ENCODE data around the gene MAP2. TPM values are rescaled to one million over a fixed set of nuclear protein-coding genes. Genes with fewer than 3 reads are reported as not detected.

MAP2 gene
- total RNA-seq, 1 experiment from 2014 or later: 7.4 TPM

- TF ChIP-seq CTCF (IDR thresholded peaks at IDR 0.05 in 2 of 3, conservative IDR thresholded peaks at IDR 0.05 in 1 of 3; ENCODE audit: borderline replicate concordance in 1 of 3, insufficient read depth in 1 of 3, low read depth in 2 of 3, low read length in 2 of 3) (no peak), TCF7L2 (IDR thresholded peaks at IDR 0.05; ENCODE audit: borderline replicate concordance, extremely low read depth, insufficient read depth, insufficient read length) (no peak), YY1 (IDR thresholded peaks at IDR 0.05; ENCODE audit: extremely low read depth, insufficient replicate concordance, low read depth, low read length) (no peak), SP1 (IDR thresholded peaks at IDR 0.05; ENCODE audit: low read depth) (no peak), JUND (IDR thresholded peaks at IDR 0.05) (no peak)
Measured at GRCh38 chr2:209653134-209653533, 229.3 kb downstream of the MAP2 start (continued).

GRCh38 chr2:209661286-209661894, 237.5 kb downstream of the MAP2 start:
- CTCF ChIA-PET: no interaction called here
- POLR2A ChIA-PET: no interaction called here
- Histone ChIP-seq H3K36me3 (ENCODE audit: control insufficient read depth in 1 of 2, insufficient read depth in 2 of 2, low read length in 2 of 2) (no peaks in the 10 kb centered on the region), H3K79me2 (ENCODE audit: insufficient read depth, low read length) (no peaks in the 10 kb centered on the region), H3K9ac (ENCODE audit: low read length) (no peak overlapping the region), H4K20me1 (ENCODE audit: insufficient read depth) (no peaks in the 10 kb centered on the region), H3K27me3 (ENCODE audit: insufficient read depth, low read length) (no peaks in the 10 kb centered on the region), H2AFZ (ENCODE audit: low read depth, low read length, poor library complexity, severe bottlenecking) (no peak overlapping the region), H3K4me1 (ENCODE audit: control insufficient read depth in 1 of 2, insufficient read depth in 2 of 2, low read length in 2 of 2) (peaks cover 0 to 13% of the 10 kb centered on the region in 2 experiments; a peak in 2 of 4 replicates), H3K4me3 (replicated peaks in 1 of 2; ENCODE audit: low read depth in 1 of 2, low read length in 2 of 2) (no peak overlapping the region), H3K9me2 (ENCODE audit: insufficient read depth) (no peaks in the 10 kb centered on the region), H3K9me3 (ENCODE audit: control insufficient read depth in 1 of 2, insufficient read depth in 1 of 2, low read depth in 1 of 2, low read length in 2 of 2) (no peaks in the 10 kb centered on the region), H3K4me2 (ENCODE audit: low read length) (no peak overlapping the region), H3K27ac (ENCODE audit: low read depth, low read length) (no peak overlapping the region)
- DNase-seq (ENCODE audit: low read depth, low spot score) (no peak), ATAC-seq (no peak)
- no peak for TF ChIP-seq EZH2phosphoT487 (IDR thresholded peaks at IDR 0.05; ENCODE audit: borderline replicate concordance)
- no peak for TF ChIP-seq REST (IDR thresholded peaks at IDR 0.05; ENCODE audit: low read depth)
- no peak for TF ChIP-seq CBX3 (IDR thresholded peaks at IDR 0.05; ENCODE audit: low read depth)
- TF ChIP-seq FOSL1 (IDR thresholded peaks at IDR 0.05; ENCODE audit: low read depth): no peak
- TF ChIP-seq TCF7L2 (IDR thresholded peaks at IDR 0.05; ENCODE audit: borderline replicate concordance, extremely low read depth, insufficient read depth, insufficient read length): no peak
- no peak for TF ChIP-seq CTCF (IDR thresholded peaks at IDR 0.05 in 2 of 3, conservative IDR thresholded peaks at IDR 0.05 in 1 of 3; ENCODE audit: borderline replicate concordance in 1 of 3, insufficient read depth in 1 of 3, low read depth in 2 of 3, low read length in 2 of 3)
- TF ChIP-seq POLR2AphosphoS5 (IDR thresholded peaks at IDR 0.05; ENCODE audit: low read depth, low read length): no peak
- no peak for TF ChIP-seq RAD21 (IDR thresholded peaks at IDR 0.05; ENCODE audit: low read depth)
- TF ChIP-seq JUND (IDR thresholded peaks at IDR 0.05): no peak
- no peak for TF ChIP-seq ZFX (IDR thresholded peaks at IDR 0.05)
- TF ChIP-seq SRF (IDR thresholded peaks at IDR 0.05; ENCODE audit: low read depth): no peak
- TF ChIP-seq SIN3A (IDR thresholded peaks at IDR 0.05; ENCODE audit: low read depth): no peak
- TF ChIP-seq MAX (IDR thresholded peaks at IDR 0.05): no peak
- intact Hi-C loops (cut with micrococcal nuclease): no loop called here
- BruUV-seq (replicated peaks): no TSS peak
- RAD21 ChIA-PET (ENCODE audit: low non-redundant PET in 1 of 2, low total read pairs in 2 of 2, uncharacterized antibody in 2 of 2, unreplicated experiment in 2 of 2): no interaction called here
